Activated CD4-positive, alpha-beta T cell treated with anti-CD3 and anti-CD28 coated beads, Interleukin-2, amount 50 U/mL, for 24 hours (primary cell): Measurements from ENCODE around the gene FDX2.
A peak's percentile ranks its signal among the peaks of the same experiment; 100 is the strongest.
"Not testable (repeated sequence)": the region's sequence is repeated elsewhere in the genome, so short reads cannot be mapped to it uniquely, and the experiment has no call there.

Source experiments
- DNase-seq, 2 donors: peaks; one replicate each; pipeline ENCODE4 v3.0.0-alpha.2; 2020; ENCODE audit warnings: low read depth in 1 of 2, low spot score in 1 of 2

The FDX2 gene

GRCh38 chr19:10284065-10284959, 31.5 kb downstream of the FDX2 start:
- no peak for DNase-seq

GRCh38 chr19:10283301-10284064, 32.3 kb downstream of the FDX2 start:
- DNase-seq: no peak

- not testable (repeated sequence) for DNase-seq
These were observed 33.8 kb downstream of the FDX2 start for GRCh38 chr19:10282043-10282442.

GRCh38 chr19:10279737-10280442, 35.9 kb downstream of the FDX2 start:
- DNase-seq: no peak

- DNase-seq: no peak
These were observed 36.9 kb downstream of the FDX2 start for GRCh38 chr19:10278935-10279334.

DNA sequence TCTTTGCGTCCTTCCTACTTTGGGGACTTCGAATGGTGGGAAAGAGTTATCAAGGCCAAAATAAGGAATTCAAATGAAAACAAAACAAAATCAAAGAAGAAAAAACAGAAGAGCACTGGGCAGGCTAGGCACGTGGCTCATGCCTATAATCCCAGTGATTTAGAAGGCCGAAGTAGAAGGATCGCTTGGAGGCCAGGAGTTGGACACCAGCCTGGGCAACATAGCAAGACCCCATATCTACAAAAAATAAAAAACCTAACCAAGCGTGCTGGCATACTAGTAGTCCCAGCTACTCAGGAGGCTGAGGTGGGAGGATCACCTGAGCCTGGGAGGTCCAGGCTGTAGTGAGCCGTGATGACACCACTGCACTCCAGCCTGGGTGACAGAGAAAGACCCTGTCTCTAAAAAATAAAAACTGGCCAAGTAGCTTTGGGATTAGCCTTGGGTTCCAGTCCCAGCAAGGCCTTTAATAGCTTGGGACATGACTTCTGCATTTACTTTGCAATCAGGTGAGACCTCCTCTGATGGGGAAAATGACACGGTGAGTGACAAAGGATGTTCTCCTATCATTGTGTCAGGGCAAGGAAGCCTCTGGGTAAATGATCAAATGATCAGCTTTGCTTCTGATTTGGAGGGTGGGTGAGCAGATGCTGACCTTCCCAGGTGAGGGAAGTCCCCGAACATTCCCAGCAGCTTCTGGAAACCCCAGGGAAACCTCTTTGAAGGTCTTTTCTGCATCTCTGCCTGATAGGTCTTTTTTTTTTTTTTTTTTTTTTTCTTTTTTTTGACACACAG, 37.8 kb downstream of the FDX2 start:
- DNase-seq: no peak

DNA sequence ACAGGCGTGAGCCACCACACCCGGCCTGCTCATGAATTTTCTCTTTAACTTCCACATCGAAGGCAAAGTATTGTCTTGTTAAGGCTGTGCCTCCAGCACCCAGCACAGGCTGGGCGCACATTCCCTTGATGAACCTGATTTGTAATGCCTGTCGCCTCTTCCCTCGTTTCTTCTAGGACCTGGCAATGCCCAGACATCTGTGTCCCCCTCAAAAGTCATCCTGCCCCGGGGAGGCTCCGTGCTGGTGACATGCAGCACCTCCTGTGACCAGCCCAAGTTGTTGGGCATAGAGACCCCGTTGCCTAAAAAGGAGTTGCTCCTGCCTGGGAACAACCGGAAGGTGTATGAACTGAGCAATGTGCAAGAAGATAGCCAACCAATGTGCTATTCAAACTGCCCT, 41.2 kb downstream of the FDX2 start:
- DNase-seq: no peak

DNA sequence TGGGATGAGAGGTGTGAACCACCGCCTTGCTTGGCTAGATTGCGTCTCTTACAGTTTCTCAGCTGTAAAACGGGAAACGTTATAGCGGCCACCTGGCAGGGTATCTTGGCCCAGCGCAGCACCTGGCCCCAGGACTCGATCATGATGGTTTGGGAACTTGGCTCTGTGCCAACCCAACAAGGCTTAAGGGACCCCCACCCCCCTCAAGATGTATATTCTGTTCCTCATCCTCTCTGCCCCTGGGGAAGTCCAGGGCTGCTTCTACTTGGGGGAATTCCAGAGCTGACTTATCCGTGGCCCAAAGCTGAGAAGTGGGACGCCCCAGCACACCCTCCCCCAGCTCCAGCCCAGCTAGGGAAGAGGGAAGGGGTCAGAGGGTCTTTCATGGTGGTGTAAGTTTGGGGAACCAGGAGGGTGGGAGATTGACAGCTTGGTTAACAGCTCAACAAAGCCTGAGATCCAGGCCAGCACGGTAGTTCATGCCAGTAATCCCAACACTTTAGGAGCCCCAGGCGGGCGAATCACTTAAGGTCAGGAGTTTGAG, 44.2 kb downstream of the FDX2 start:
- DNase-seq: peak in 1 of 2 donors; percentile 20

DNA sequence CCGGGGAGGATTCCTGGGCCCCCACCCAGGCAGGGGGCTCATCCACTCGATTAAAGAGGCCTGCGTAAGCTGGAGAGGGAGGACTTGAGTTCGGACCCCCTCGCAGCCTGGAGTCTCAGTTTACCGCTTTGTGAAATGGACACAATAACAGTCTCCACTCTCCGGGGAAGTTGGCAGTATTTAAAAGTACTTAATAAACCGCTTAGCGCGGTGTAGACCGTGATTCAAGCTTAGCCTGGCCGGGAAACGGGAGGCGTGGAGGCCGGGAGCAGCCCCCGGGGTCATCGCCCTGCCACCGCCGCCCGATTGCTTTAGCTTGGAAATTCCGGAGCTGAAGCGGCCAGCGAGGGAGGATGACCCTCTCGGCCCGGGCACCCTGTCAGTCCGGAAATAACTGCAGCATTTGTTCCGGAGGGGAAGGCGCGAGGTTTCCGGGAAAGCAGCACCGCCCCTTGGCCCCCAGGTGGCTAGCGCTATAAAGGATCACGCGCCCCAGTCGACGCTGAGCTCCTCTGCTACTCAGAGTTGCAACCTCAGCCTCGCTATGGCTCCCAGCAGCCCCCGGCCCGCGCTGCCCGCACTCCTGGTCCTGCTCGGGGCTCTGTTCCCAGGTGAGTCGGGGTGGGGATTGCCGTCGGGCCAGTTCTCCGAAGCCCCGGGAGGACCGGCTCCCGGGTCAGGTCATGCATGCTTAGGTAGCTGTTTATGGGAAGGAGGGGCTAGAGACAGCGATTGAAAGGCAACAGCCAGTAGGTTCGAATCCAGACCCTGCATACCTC, 45.0 kb downstream of the FDX2 start, which contains the start of gene ICAM1:
Gene ICAM1 (plus strand): TSS at position 505 of the 779 bp plus-strand sequence. CDS start 40 bp downstream, at position 545.
- peak in 1 of 2 donors; percentile 56 for DNase-seq

- peak in 1 of 2 donors; percentile 38 for DNase-seq
These were observed 45.6 kb downstream of the FDX2 start for GRCh38 chr19:10270180-10270615.

DNA sequence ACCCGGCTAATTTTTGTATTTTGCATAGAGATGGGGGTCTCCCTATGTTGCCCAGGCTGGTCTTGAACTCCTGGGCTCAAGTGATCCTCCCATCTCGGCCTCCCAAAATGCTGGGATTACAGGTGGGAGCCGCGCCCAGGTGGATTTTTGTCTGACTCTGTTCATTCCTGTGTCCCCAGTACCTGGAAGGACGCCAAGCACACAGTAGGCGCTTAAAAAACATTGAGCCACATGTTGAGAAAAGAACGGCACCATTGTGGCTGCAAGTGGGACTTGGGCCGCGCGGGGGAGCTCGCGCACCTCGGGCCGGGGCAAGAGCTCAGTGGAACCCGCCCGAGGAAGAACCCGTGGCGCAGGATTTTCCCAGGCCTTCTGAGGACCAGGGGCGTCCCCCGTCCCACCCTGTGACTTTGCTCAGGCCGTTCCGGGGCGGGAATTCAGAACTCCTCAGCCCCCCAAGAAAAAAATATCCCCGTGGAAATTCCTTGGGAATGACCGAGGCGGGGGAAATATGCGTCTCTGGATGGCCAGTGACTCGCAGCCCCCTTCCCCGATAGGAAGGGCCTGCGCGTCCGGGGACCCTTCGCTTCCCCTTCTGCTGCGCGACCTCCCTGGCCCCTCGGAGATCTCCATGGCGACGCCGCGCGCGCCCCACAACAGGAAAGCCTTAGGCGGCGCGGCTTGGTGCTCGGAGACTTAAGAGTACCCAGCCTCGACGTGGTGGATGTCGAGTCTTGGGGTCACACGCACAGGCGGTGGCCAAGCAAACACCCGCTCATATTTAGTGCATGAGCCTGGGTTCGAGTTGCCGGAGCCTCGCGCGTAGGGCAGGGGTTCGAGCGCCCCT, 46.3 kb downstream of the FDX2 start:
- DNase-seq: peak; percentile 80 to 81

GRCh38 chr19:10268071-10268470, 47.7 kb downstream of the FDX2 start:
- no peak for DNase-seq

- DNase-seq: no peak
These were observed 49.1 kb downstream of the FDX2 start for GRCh38 chr19:10266706-10267105.

DNA sequence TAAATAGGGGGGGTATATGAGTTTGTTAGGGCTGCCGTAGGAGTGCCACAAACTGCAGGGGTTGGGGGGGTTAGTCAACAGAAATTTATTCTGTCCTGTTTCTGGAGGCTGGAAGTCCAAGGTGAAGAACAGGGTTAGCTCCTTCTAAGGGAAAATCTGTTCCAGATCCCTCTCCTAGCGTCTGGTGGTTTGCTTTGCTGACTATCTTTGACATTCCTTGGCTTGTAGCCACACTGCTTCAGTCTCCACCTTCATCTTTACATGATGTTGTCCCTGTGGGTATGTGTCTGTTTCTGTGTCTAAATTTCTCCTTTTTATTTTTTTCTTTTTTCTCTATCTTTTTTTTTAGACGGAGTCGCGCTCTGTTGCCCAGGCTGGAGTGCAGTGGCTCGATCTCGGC, 53.0 kb downstream of the FDX2 start:
- DNase-seq: no peak

GRCh38 chr19:10260141-10260584, 55.7 kb downstream of the FDX2 start:
- peak; percentile 42 to 59 for DNase-seq
